Activated CD4-positive, alpha-beta T cell treated with anti-CD3 and anti-CD28 coated beads, Interleukin-2, amount 10 ng/mL, durations not matched to agents 7 days and 5 days (primary cell): ENCODE measurements around the gene FBXW7. TPM values are rescaled to one million over a fixed set of nuclear protein-coding genes. Genes with fewer than 3 reads are reported as not detected.

Experiments used
- CTCF ChIA-PET: fragments of 350-600 bp; sonication (Branson Sonifier 250); formaldehyde crosslinking; loops from one replicate; lab custom pipeline; 2021; ENCODE audit warnings: antibody characterized with exemption; lab: Charles Lee
- POLR2A ChIA-PET: fragments of 350-600 bp; sonication (Branson Sonifier 250); formaldehyde crosslinking; loops from one replicate; lab custom pipeline; 2021; ENCODE audit warnings: antibody characterized with exemption; lab: Charles Lee
- DNase-seq: peaks from one replicate; pipeline ENCODE4 v3.0.0-alpha.2; 2020
- H3K27ac Mint-ChIP-seq: one replicate; pipeline ENCODE4 v1.8.0; 2021; ENCODE audit warnings: mild to moderate bottlenecking, moderate library complexity, mixed read lengths
- H3K27me3 Mint-ChIP-seq: one replicate; pipeline ENCODE4 v1.8.0; 2021; ENCODE audit warnings: mixed read lengths
- H3K36me3 Mint-ChIP-seq: one replicate; pipeline ENCODE4 v1.8.0; 2021; ENCODE audit warnings: low read depth, mixed read lengths
- H3K4me1 Mint-ChIP-seq: one replicate; pipeline ENCODE4 v1.8.0; 2021; ENCODE audit warnings: mixed read lengths
- H3K4me3 Mint-ChIP-seq: one replicate; pipeline ENCODE4 v1.8.0; 2021; ENCODE audit warnings: mild to moderate bottlenecking, moderate library complexity, mixed read lengths
- H3K9me3 Mint-ChIP-seq: one replicate; pipeline ENCODE4 v1.8.0; 2021; ENCODE audit warnings: mixed read lengths
- total RNA-seq, 2 experiments: library from RNA; stranded (reverse); gene quantifications; one replicate each; pipeline ENCODE4 v1.2.3, GENCODE V29; 2021

The FBXW7 gene
- total RNA-seq, 2 experiments from 2014 or later, result 49.4 to 52.2 TPM

DNA sequence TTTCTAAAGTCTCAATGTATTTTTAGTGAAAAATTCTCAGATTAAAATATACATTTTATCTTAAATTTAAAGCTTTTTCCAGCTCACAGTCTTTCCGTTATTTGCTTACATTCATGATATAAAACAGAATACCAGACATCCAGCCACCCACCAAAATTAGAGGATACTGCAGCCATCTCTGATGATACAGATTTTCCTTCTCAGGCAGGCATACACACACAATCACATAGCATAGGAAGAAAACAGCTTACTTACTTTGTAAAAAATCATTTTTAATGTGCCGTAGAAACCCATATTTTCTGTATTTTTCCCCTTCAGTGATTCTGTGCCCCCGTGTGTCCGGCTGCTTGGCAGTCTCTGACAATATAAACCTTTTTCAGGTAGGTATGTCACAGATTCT lies 183.7 kb downstream of the FBXW7 start:
- Mint-ChIP-seq H3K9me3 (no peaks in the 10 kb centered on the region), H3K4me3 (no peak overlapping the region), H3K27ac (no peak overlapping the region), H3K4me1 (peaks cover 17% of the 10 kb centered on the region), H3K27me3 (no peaks in the 10 kb centered on the region), H3K36me3 (no peaks in the 10 kb centered on the region)
- no peak for DNase-seq
- CTCF ChIA-PET, result interaction anchor here (1.0 kb wide), 1 partner anchor 554 kb away, joined by 3 read pairs; no protein-coding TSS in a partner anchor
- POLR2A ChIA-PET, result no interaction called here

- peaks cover 9% of the 10 kb centered on the region for H3K36me3 Mint-ChIP-seq
- CTCF ChIA-PET, result no interaction called here
- no peak overlapping the region for H3K27ac Mint-ChIP-seq
Observed at GRCh38 chr4:152351080-152351479, 184.8 kb downstream of the FBXW7 start.

DNA sequence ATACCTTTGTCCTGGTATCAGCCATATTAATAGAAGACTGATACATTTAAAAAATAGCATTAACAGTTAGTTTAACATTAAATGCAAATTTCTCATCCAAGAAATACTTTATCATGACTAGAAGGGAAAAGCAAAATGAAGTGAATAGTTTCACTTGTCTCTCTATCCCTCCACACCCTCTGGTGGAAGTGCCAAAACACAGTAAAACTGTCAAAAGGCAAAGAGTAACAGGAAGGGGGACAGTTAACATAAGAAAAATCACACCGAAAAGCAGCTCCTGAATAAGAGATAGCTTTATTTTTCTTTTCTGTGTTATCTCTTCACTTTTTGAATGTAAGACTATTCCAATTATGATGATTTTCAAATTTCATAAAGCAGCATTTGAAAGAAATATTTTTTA lies 187.2 kb downstream of the FBXW7 start:
- H3K9me3 Mint-ChIP-seq, result no peaks in the 10 kb centered on the region
- peak; percentile 41 for DNase-seq
- peaks cover 24% of the 10 kb centered on the region for H3K36me3 Mint-ChIP-seq
- peaks cover 19% of the 10 kb centered on the region for H3K4me1 Mint-ChIP-seq
- CTCF ChIA-PET, result no interaction called here
- POLR2A ChIA-PET, result no interaction called here
- H3K4me3 Mint-ChIP-seq, result no peak overlapping the region
- H3K27ac Mint-ChIP-seq, result no peak overlapping the region
- H3K27me3 Mint-ChIP-seq, result no peaks in the 10 kb centered on the region

More at GRCh38 chr4:152351080-152351479, 184.8 kb downstream of the FBXW7 start:
- Mint-ChIP-seq H3K4me1 (peaks cover 21% of the 10 kb centered on the region), H3K4me3 (no peak overlapping the region), H3K27me3 (no peaks in the 10 kb centered on the region), H3K9me3 (no peaks in the 10 kb centered on the region)
- POLR2A ChIA-PET, result no interaction called here
- DNase-seq, result no peak

DNA sequence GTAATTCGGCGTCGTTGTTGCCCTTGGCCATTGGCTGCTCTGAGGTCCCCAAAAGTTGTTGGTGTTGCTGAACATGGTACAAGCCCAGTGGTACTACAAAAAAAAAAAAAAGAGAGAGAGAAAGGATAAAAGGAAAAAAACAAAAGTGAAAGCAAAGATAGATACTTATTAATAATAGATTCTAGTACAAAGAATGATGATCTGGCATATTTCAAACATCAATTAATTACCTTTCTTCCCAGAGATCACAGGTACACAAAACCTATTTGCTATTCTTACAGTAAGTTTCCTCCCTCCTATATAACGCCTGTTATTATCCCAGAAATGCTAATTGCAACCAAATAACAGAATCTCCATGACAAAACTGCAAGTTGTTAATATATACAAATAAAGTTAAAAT lies 188.9 kb downstream of the FBXW7 start:
- H3K9me3 Mint-ChIP-seq, result no peaks in the 10 kb centered on the region
- ChIA-PET POLR2A (no interaction called here), CTCF (interaction anchor here (0.7 kb wide), 1 partner anchor 11 kb away, joined by 3 read pairs; no protein-coding TSS in a partner anchor)
- DNase-seq, result no peak
- H3K27me3 Mint-ChIP-seq, result no peaks in the 10 kb centered on the region
- no peak overlapping the region for H3K4me3 Mint-ChIP-seq
- H3K36me3 Mint-ChIP-seq, result peaks cover 32% of the 10 kb centered on the region
- no peak overlapping the region for H3K27ac Mint-ChIP-seq
- peaks cover 7% of the 10 kb centered on the region for H3K4me1 Mint-ChIP-seq

- peaks cover 34% of the 10 kb centered on the region for H3K36me3 Mint-ChIP-seq
- H3K9me3 Mint-ChIP-seq, result no peaks in the 10 kb centered on the region
- POLR2A ChIA-PET, result no interaction called here
- H3K4me3 Mint-ChIP-seq, result no peak overlapping the region
- H3K27me3 Mint-ChIP-seq, result no peaks in the 10 kb centered on the region
- no peak for DNase-seq
- H3K27ac Mint-ChIP-seq, result no peak overlapping the region
- peaks cover 7% of the 10 kb centered on the region for H3K4me1 Mint-ChIP-seq
- CTCF ChIA-PET, result no interaction called here
Observed at GRCh38 chr4:152346526-152346925, 189.4 kb downstream of the FBXW7 start.

GRCh38 chr4:152344001-152344400 lies 191.9 kb downstream of the FBXW7 start:
- Mint-ChIP-seq H3K9me3 (no peaks in the 10 kb centered on the region), H3K36me3 (peaks cover 46% of the 10 kb centered on the region), H3K27ac (no peak overlapping the region), H3K4me3 (no peak overlapping the region), H3K4me1 (peaks cover 7% of the 10 kb centered on the region), H3K27me3 (no peaks in the 10 kb centered on the region)
- ChIA-PET POLR2A (no interaction called here), CTCF (interaction anchor here (0.7 kb wide), 1 partner anchor 956 kb away, joined by 4 read pairs; no protein-coding TSS in a partner anchor)
- no peak for DNase-seq

DNA sequence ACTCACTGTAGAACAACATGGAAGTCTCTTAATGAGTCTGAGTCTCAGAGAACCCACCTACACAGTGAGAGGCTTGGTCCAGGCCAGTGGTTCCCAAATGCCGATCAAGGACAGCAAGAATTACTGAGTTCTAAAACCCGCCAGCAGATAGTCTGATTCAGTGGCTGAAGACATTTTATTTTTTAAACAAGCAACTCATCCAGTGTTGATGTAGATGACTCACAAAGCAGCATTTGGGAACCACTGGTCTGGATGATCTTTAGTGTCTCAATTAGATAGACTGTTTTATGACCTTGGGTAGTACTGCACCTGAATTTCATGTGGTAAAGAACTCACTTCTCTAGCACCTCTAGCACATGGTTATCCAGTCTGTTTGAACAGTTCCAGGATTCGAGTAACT lies 193.6 kb downstream of the FBXW7 start:
- ChIA-PET CTCF (no interaction called here), POLR2A (no interaction called here)
- H3K36me3 Mint-ChIP-seq, result peaks cover 50% of the 10 kb centered on the region
- H3K27ac Mint-ChIP-seq, result no peak overlapping the region
- H3K4me3 Mint-ChIP-seq, result no peak overlapping the region
- H3K27me3 Mint-ChIP-seq, result no peaks in the 10 kb centered on the region
- H3K9me3 Mint-ChIP-seq, result no peaks in the 10 kb centered on the region
- peaks cover 5% of the 10 kb centered on the region for H3K4me1 Mint-ChIP-seq
- no peak for DNase-seq

DNA sequence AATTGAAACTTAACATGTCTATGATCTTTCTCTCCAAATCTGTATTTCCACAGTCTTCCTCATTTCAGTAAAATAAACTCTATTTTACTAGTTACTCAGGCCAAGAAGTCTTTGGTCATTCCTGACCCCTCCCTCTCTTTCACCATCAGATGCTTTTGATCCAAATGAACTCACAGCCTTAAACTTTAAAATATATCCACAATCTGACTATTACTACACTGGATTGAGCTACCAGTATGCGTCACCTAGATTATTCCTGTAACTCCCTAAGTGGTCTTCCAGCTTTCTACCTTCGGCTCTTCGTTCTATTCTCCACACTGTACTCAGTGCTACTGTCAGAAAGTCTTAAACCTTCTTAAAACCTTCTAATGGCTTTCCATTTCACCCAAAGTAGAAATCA lies 195.1 kb downstream of the FBXW7 start:
- Mint-ChIP-seq H3K4me1 (no peaks in the 10 kb centered on the region), H3K27ac (no peak overlapping the region), H3K36me3 (peaks cover 46% of the 10 kb centered on the region), H3K27me3 (no peaks in the 10 kb centered on the region), H3K4me3 (no peak overlapping the region), H3K9me3 (no peaks in the 10 kb centered on the region)
- CTCF ChIA-PET, result interaction anchor here (0.6 to 1.4 kb wide), 2 partner anchors 183 to 1028 kb away, joined by 3 read pairs; no protein-coding TSS in a partner anchor
- no peak for DNase-seq
- POLR2A ChIA-PET, result no interaction called here

DNA sequence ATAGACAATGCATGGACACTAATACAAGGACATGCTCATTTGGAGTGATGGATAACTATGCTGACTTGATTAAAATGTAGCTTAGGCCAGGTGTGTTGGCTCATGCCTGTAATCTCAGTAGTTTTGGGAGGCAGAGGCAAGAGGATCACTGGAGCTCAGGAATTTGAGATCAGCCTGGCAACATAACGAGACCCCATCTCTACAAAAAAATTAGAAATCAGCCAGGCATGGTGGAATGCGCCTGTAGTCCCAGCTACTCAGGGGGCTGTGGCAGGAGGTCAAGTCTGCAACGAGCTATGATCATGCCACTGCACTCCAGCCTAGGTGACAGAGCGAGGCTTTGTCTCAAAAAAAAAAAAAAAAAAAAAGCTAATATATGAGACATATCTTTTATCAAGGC lies 196.3 kb downstream of the FBXW7 start:
- Mint-ChIP-seq H3K4me3 (no peak overlapping the region), H3K4me1 (no peaks in the 10 kb centered on the region)
- POLR2A ChIA-PET, result no interaction called here

DNA sequence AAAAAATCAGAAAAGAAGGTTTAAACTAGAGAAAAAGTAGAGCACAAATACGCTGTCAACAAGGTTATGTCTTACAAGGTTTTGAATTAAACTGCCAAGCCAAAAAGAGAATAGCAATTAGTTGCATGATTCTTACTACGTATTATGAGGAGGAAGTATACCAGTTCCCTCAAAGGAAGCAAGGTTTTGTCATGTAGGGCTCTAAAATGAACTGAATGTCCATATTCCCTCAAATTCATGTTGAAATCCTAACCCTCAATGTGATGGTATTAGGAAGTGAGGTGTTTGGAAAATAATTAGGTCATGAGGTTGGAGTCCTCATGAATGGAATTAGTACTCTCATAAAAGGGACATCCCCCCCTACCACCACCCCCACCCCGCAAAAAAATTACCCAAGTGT lies 201.0 kb downstream of the FBXW7 start:
- POLR2A ChIA-PET, result no interaction called here
- H3K27ac Mint-ChIP-seq, result no peak overlapping the region
- CTCF ChIA-PET, result no interaction called here
- DNase-seq, result no peak
- no peaks in the 10 kb centered on the region for H3K27me3 Mint-ChIP-seq
- no peaks in the 10 kb centered on the region for H3K4me1 Mint-ChIP-seq
- no peak overlapping the region for H3K4me3 Mint-ChIP-seq
- peaks cover 38% of the 10 kb centered on the region for H3K36me3 Mint-ChIP-seq
- no peaks in the 10 kb centered on the region for H3K9me3 Mint-ChIP-seq

More for the DNA sequence above, 196.3 kb downstream of the FBXW7 start:
- Mint-ChIP-seq H3K27me3 (no peaks in the 10 kb centered on the region), H3K36me3 (peaks cover 49% of the 10 kb centered on the region), H3K27ac (no peak overlapping the region), H3K9me3 (no peaks in the 10 kb centered on the region)
- CTCF ChIA-PET, result interaction anchor here (0.7 to 1.4 kb wide), 3 partner anchors 26 to 181 kb away, joined by 3 read pairs; no protein-coding TSS in a partner anchor
- DNase-seq, result no peak

GRCh38 chr4:152331042-152331441 lies 204.8 kb downstream of the FBXW7 start:
- H3K27ac Mint-ChIP-seq, result no peak overlapping the region
- ChIA-PET CTCF (interaction anchor here (0.6 kb wide), 1 partner anchor 25 kb away, joined by 3 read pairs; no protein-coding TSS in a partner anchor), POLR2A (no interaction called here)
- H3K4me1 Mint-ChIP-seq, result peaks cover 18% of the 10 kb centered on the region
- H3K27me3 Mint-ChIP-seq, result no peaks in the 10 kb centered on the region
- peaks cover 6% of the 10 kb centered on the region for H3K9me3 Mint-ChIP-seq
- H3K36me3 Mint-ChIP-seq, result peaks cover 53% of the 10 kb centered on the region
- DNase-seq, result no peak
- H3K4me3 Mint-ChIP-seq, result no peak overlapping the region

DNA sequence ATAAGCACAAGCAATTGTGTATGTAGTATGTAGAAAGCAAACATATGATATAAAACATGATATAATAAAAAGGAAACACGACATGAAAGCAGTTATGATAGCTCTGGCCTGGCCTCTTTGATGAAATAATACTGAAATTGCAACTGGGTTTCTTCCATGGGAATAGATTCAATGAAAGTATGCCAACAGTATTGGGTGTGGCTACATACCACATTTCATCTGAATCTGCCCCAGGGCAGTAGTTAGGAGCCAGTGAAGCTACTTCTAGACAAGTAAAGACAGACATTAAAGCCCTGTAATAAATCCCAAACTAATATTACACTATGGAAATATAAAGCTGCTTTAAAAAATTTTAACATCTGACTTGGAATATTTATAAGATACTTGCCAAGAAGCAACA lies 207.3 kb downstream of the FBXW7 start:
- H3K4me1 Mint-ChIP-seq, result peaks cover 18% of the 10 kb centered on the region
- H3K27me3 Mint-ChIP-seq, result no peaks in the 10 kb centered on the region
- H3K36me3 Mint-ChIP-seq, result peaks cover 62% of the 10 kb centered on the region
- H3K9me3 Mint-ChIP-seq, result peaks cover 6% of the 10 kb centered on the region
- ChIA-PET CTCF (interaction anchor here (0.6 kb wide), 1 partner anchor 117 kb away, joined by 3 read pairs; no protein-coding TSS in a partner anchor), POLR2A (no interaction called here)
- no peak overlapping the region for H3K4me3 Mint-ChIP-seq
- H3K27ac Mint-ChIP-seq, result no peak overlapping the region
- no peak for DNase-seq

- Mint-ChIP-seq H3K27me3 (no peaks in the 10 kb centered on the region), H3K4me3 (no peak overlapping the region), H3K4me1 (peaks cover 18% of the 10 kb centered on the region), H3K36me3 (peaks cover 69% of the 10 kb centered on the region), H3K27ac (peak overlapping the region; percentile 86), H3K9me3 (peaks cover 6% of the 10 kb centered on the region)
- no peak for DNase-seq
- POLR2A ChIA-PET, result no interaction called here
- CTCF ChIA-PET, result interaction anchor here (0.6 kb wide), 2 partner anchors 116 to 1189 kb away, joined by 3 to 5 read pairs; no protein-coding TSS in a partner anchor
Observed at GRCh38 chr4:152327606-152328453, 208.1 kb downstream of the FBXW7 start.
